Left ventricle myocardium inferior (tissue), 1 donor: ENCODE measurements around the gene SF1. TPM values are rescaled to one million over a fixed set of nuclear protein-coding genes. Genes with fewer than 3 reads are reported as not detected.

Experiments used
- DNase-seq: peaks from one replicate; pipeline ENCODE4 v3.0.0-alpha.2; 2020
- H3K27ac ChIP-seq: fragments of 200-600 bp; replicated peaks from 2 replicates; pipeline ENCODE4 v1.8.0; 2021
- H3K27me3 ChIP-seq: fragments of 200-600 bp; 2 replicates; pipeline ENCODE4 v1.8.0; 2021; ENCODE audit warnings: low read depth
- H3K36me3 ChIP-seq: fragments of 200-600 bp; 2 replicates; pipeline ENCODE4 v1.8.0; 2021
- H3K4me1 ChIP-seq: fragments of 200-600 bp; 2 replicates; pipeline ENCODE4 v1.8.0; 2021
- H3K4me3 ChIP-seq: fragments of 200-600 bp; 2 replicates; pipeline ENCODE4 v1.8.0; 2021; ENCODE audit warnings: mild to moderate bottlenecking, moderate library complexity
- H3K9me3 ChIP-seq: fragments of 200-600 bp; replicated peaks from 2 replicates; pipeline ENCODE4 v1.8.0; 2021
- intact Hi-C: fragments of 100-400 bp; cut with micrococcal nuclease; formaldehyde crosslinking; loops from one replicate; pipeline ENCODE4 v1.11.0; 2022
- total RNA-seq: library from RNA; stranded (reverse); fragmentation: NEBNext Ultra II Directional; extraction: Animal tissue kit (Norgen Biotek cat#: 25700); gene quantifications from one replicate; pipeline ENCODE4 v1.2.1, GENCODE V29; 2021
- TF ChIP-seq, protein P1 (sequence below): fragments of 200-600 bp; IDR thresholded peaks from 2 replicates; pipeline ENCODE4 v1.8.0; 2021; ENCODE audit warnings: antibody characterized with exemption, mild to moderate bottlenecking, borderline replicate concordance
- donor health status: DM: no; HTN: yes; CAD: no; lungs with severe emphysema.

SF1 gene
- total RNA-seq, 1 donor from 2014 or later = 188 TPM

DNA sequence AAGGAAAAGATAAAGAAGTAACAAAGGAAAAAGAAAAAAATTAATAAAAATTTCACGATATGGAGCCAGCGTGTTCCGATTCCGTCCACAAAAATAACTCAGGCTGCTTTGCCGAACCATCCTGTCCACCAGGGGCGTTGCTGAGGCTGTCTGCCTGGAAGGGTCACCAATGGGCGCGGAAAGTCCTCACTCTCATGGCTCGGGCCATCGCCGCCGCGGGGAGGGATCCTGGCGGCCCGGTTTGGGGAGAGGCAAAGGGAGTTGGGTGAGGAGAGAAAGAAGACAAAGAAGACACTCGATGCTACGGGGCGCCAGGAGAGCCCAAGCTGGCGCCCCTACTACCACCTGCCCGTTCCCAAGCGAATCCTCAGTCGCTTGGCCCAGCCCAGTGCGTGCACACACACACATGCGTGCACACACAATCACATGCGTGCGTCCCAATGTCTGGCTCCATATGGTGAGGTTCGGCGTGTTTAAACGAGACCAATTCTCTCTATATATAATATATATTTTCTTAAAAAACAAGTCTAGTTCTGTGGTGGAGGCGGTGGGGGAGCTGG is 13.0 kb downstream of the SF1 start:
- TF ChIP-seq, protein P1, sequence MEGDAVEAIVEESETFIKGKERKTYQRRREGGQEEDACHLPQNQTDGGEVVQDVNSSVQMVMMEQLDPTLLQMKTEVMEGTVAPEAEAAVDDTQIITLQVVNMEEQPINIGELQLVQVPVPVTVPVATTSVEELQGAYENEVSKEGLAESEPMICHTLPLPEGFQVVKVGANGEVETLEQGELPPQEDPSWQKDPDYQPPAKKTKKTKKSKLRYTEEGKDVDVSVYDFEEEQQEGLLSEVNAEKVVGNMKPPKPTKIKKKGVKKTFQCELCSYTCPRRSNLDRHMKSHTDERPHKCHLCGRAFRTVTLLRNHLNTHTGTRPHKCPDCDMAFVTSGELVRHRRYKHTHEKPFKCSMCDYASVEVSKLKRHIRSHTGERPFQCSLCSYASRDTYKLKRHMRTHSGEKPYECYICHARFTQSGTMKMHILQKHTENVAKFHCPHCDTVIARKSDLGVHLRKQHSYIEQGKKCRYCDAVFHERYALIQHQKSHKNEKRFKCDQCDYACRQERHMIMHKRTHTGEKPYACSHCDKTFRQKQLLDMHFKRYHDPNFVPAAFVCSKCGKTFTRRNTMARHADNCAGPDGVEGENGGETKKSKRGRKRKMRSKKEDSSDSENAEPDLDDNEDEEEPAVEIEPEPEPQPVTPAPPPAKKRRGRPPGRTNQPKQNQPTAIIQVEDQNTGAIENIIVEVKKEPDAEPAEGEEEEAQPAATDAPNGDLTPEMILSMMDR = peak; percentile 35
- Histone ChIP-seq H3K4me3 (no peak overlapping the region), H3K9me3 (no peaks in the 10 kb centered on the region), H3K36me3 (peaks cover 70% of the 10 kb centered on the region), H3K27me3 (no peaks in the 10 kb centered on the region), H3K27ac (peak overlapping the region; percentile 89), H3K4me1 (peaks cover 83% of the 10 kb centered on the region)
- no peak for DNase-seq
- intact Hi-C loops = no loop called here

DNA sequence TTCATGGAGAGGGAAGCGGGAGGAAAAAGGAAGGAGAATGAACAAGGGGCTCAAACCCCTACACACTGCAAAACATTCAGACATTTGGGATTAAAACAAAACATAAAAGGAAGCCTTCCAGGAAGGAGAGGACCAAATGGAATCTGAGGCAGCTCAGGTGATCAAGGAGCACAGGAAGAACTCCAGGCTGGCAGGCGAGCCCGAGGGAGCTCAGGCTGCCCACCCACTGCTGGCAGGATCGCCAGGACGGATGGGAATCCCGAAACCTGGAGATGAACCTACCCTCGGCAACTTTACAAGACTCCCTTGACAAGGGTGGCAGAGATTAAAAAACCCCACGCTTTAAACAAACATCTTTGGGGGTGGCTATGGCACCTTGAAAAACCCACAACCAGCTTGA is 13.6 kb downstream of the SF1 start:
- Histone ChIP-seq H3K4me3 (no peak overlapping the region), H3K27ac (peak overlapping the region; percentile 89), H3K27me3 (no peaks in the 10 kb centered on the region), H3K36me3 (peaks cover 64% of the 10 kb centered on the region), H3K4me1 (peaks cover 86% of the 10 kb centered on the region), H3K9me3 (no peaks in the 10 kb centered on the region)
- TF ChIP-seq, protein P1 = no peak
- intact Hi-C loops = no loop called here
- DNase-seq = no peak

DNA sequence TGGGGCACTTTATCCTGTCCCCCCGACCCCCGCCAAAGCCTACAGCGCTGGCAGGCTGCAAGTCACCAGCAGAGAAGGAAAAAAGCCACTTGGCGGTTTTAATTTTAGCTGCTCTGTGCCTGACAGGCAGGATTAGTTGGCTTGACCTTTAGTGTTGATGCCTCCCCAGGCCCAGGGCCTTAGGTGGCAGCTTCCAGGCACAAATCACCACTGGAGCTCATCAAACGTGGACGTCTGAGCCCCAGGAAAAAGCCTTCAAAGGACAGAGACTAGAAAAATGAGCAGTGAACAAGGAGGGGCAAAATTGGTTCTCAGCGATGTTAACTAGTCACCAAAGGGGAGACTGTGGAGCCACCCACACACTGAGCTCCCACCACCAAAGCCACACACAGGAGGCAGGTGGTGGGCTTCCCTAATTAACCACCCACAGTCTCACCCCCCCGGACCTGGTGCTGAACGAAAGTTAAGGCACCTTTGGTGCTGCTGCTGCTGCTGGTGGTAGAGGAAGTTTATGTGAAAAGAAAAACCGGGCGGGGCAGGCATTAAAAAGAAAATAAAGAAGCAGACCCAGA is 14.2 kb downstream of the SF1 start:
- no peak for DNase-seq

DNA sequence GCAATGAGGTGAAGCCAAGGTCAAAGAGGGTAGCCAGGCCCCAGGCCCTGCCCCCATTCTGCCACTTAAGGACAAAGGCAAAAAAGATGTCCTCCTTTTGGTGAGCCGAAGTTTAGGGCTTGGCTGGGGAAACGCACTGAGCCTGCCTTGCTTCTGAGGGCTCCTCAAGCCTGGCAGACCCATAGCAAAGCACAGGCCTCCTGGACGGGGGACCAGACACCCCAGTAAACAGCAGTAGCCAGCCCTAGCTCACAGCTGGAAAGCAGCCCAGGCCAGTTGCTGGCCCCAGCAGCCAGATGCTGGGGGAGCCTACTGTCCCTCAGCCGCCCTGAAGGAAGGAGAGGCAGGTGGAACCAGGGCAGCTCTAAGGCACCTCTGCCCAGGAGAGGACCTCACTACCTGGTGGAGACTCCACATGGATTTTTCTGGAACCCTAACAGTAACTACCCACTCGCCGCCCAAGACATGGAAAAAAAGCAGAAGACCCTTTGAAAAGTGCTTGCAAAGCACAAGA is 14.8 kb downstream of the SF1 start:
- Histone ChIP-seq H3K4me1 (peaks cover 90% of the 10 kb centered on the region), H3K36me3 (peaks cover 52% of the 10 kb centered on the region), H3K27ac (peak overlapping the region; percentile 89), H3K27me3 (no peaks in the 10 kb centered on the region), H3K9me3 (no peaks in the 10 kb centered on the region), H3K4me3 (peak overlapping the region; percentile 7)
- intact Hi-C loops = no loop called here
- DNase-seq = no peak
- TF ChIP-seq, protein P1 = no peak

More for the DNA sequence above, 14.2 kb downstream of the SF1 start:
- H3K27ac ChIP-seq = peak overlapping the region; percentile 89
- H3K4me1 ChIP-seq = peaks cover 90% of the 10 kb centered on the region
- TF ChIP-seq, protein P1 = no peak
- no peaks in the 10 kb centered on the region for H3K27me3 ChIP-seq
- H3K36me3 ChIP-seq = peaks cover 58% of the 10 kb centered on the region
- no peaks in the 10 kb centered on the region for H3K9me3 ChIP-seq
- intact Hi-C loops = no loop called here
- H3K4me3 ChIP-seq = peak overlapping the region; percentile 7

DNA sequence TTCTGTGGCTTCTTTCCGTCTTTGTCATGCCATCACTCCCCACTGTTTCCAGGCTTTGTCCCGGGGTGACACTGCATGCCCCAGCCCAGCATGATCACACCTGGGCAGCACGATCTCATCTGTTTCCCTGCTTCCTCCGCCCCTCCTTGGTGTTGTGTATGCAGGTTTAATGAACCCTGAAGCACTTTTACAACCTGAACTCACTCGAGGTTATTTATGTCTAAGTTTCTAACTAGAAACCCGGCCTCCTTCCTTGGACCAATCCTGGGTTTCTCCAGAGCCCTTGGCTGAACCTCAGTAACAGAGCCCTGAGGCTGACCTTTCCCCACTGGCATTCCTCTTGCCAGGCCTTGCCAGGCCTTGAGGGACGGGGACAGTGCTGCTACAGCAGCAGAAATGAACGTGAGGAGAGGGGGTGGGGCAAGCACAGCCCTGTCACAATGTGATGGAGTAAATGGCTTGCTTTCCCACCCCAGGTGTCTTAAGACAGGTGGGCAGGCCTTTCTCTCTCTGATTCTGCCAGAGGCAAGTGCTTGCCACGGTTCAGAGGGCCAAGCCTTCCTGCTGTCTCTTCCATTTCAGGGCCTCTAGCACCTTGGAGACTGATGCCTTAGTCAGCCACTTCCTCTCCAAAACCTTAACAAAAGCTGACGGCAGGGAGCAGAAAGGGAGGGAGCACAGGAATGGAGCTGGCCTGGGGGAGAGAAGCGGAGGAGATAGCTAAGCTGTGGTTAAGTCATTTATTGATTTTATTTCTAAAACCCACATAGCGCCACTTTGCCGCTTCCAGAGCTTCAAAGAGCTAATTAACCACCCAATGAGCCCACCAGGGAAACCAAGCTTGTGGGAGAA is 15.4 kb downstream of the SF1 start:
- no peak overlapping the region for H3K4me3 ChIP-seq
- DNase-seq = no peak
- H3K9me3 ChIP-seq = no peaks in the 10 kb centered on the region
- no peaks in the 10 kb centered on the region for H3K27me3 ChIP-seq
- peak overlapping the region; percentile 89 for H3K27ac ChIP-seq
- intact Hi-C loops = no loop called here
- peaks cover 51% of the 10 kb centered on the region for H3K36me3 ChIP-seq
- H3K4me1 ChIP-seq = peaks cover 88% of the 10 kb centered on the region
- TF ChIP-seq, protein P1 = no peak
